NB4 (cell line): ENCODE measurements around the gene ARFIP2.

Experiments
- MYC ChIP-seq: IDR thresholded peaks from 2 replicates; pipeline ENCODE4 v1.6.1; 2011; ENCODE audit warnings: low read depth, low read length
- POLR2A ChIP-seq: IDR thresholded peaks from 2 replicates; pipeline ENCODE4 v1.6.1; 2011; ENCODE audit warnings: mild to moderate bottlenecking; ENCODE audit not compliant: insufficient read length; ENCODE audit errors: extremely low read depth
- TF ChIP-seq, protein P1 (sequence below): IDR thresholded peaks from one replicate; pipeline ENCODE4 v1.5.1; 2012; ENCODE audit warnings: low read depth, low read length
- TF ChIP-seq, protein P2 (sequence below): IDR thresholded peaks from 2 replicates; pipeline ENCODE4 v1.6.1; 2011; ENCODE audit warnings: low read depth, low read length

DNA sequence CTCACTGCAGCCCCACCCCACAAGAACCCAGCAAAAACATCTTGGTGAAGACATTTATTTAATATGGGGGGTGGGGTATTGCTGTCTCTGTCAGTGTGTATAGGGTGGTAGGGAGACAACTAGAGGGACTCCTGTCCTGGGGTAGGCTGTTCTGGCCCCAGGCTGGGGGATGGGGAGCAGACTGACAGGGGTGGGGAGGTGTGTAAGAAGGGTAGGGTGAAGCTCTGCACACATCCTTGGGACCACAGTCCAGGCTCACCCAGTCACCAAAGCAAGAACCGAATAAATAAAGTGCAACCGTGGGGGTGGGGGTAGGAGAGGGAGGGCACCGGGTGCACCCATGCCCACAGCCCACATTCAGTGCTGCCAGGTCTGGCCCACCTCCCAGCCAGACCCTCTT, 32.6 kb downstream of the ARFIP2 start:
- TF ChIP-seq POLR2A, result no peak
- TF ChIP-seq, protein P1, sequence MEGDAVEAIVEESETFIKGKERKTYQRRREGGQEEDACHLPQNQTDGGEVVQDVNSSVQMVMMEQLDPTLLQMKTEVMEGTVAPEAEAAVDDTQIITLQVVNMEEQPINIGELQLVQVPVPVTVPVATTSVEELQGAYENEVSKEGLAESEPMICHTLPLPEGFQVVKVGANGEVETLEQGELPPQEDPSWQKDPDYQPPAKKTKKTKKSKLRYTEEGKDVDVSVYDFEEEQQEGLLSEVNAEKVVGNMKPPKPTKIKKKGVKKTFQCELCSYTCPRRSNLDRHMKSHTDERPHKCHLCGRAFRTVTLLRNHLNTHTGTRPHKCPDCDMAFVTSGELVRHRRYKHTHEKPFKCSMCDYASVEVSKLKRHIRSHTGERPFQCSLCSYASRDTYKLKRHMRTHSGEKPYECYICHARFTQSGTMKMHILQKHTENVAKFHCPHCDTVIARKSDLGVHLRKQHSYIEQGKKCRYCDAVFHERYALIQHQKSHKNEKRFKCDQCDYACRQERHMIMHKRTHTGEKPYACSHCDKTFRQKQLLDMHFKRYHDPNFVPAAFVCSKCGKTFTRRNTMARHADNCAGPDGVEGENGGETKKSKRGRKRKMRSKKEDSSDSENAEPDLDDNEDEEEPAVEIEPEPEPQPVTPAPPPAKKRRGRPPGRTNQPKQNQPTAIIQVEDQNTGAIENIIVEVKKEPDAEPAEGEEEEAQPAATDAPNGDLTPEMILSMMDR, result no peak
- TF ChIP-seq, protein P2, sequence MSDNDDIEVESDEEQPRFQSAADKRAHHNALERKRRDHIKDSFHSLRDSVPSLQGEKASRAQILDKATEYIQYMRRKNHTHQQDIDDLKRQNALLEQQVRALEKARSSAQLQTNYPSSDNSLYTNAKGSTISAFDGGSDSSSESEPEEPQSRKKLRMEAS, result no peak
- TF ChIP-seq MYC, result no peak
